ENCODE measurements around the gene OLA1.

GRCh38 chr2:174254267-174254666 lies 5.9 kb upstream of the OLA1 start:
- no peak for TF ChIP-seq CTCF (conservative IDR thresholded peaks at IDR 0.05)
- TF ChIP-seq EZH2 (IDR thresholded peaks at IDR 0.05; ENCODE audit: low read depth), result no peak

Measured in PC-9 (cell line).